Stomach (tissue), 9 donors: ENCODE measurements around the gene FBXO9. TPM values are rescaled to one million over a fixed set of nuclear protein-coding genes. Genes with fewer than 3 reads are reported as not detected.

Experiments
- DNase-seq, 2 donors: peaks; one replicate each; pipeline versions ENCODE4 v3.0.0 to v3.0.0-alpha.2; 2013 to 2019
- H3K27ac ChIP-seq, 5 donors: fragments of 200-600 bp in 4 of 5; sonication (generic) in 4 of 5; one replicate each; pipeline ENCODE4 v1.5.1; 2013 to 2019; ENCODE audit warnings: mild to moderate bottlenecking in 1 of 5, moderate library complexity in 1 of 5
- H3K27me3 ChIP-seq, 3 donors: fragments of 200-600 bp; sonication (generic); one replicate each; pipeline ENCODE4 v1.5.1; 2017 to 2019; ENCODE audit warnings: mixed run types in 1 of 3
- H3K36me3 ChIP-seq, 4 donors: fragments of 200-600 bp; sonication (generic); 1 replicate in 3 of 4; 2 replicates in 1 of 4; pipeline ENCODE4 v1.5.1; 2016 to 2019
- H3K4me1 ChIP-seq, 4 donors: fragments of 200-600 bp; sonication (generic); one replicate each; pipeline ENCODE4 v1.5.1; 2016 to 2019
- H3K4me3 ChIP-seq, 4 donors: fragments of 200-600 bp; sonication (generic) in 3 of 4; one replicate each; pipeline ENCODE4 v1.5.1; 2016 to 2019; ENCODE audit warnings: mild to moderate bottlenecking in 1 of 4
- H3K9me3 ChIP-seq, 4 donors: fragments of 200-600 bp; sonication (generic); one replicate each; pipeline ENCODE4 v1.5.1; 2016 to 2019
- CTCF ChIP-seq, 7 experiments: fragments of 450-650 bp in 4 of 7; fragments of 200-600 bp in 3 of 7; sonication (generic) in 3 of 7; IDR thresholded peaks; one replicate each; pipeline ENCODE4 v1.5.1; 2016 to 2019; ENCODE audit warnings: antibody characterized with exemption in 7 of 7, control low read depth in 2 of 7, mild to moderate bottlenecking in 1 of 7
- EP300 ChIP-seq: sonication (generic); formaldehyde crosslinking; IDR thresholded peaks from one replicate; pipeline ENCODE4 v1.6.1; 2017; ENCODE audit warnings: antibody characterized with exemption
- POLR2A ChIP-seq, 4 donors: fragments of 450-650 bp; IDR thresholded peaks; one replicate each; pipeline ENCODE4 v1.6.1; 2016; ENCODE audit warnings: antibody characterized with exemption in 4 of 4, control low read depth in 2 of 4, mild to moderate bottlenecking in 1 of 4, moderate library complexity in 1 of 4
- POLR2AphosphoS5 ChIP-seq, 3 donors: sonication (generic); formaldehyde crosslinking; IDR thresholded peaks; one replicate each; pipeline ENCODE4 v1.6.1; 2016; ENCODE audit warnings: antibody characterized with exemption in 3 of 3
- WGBS, 5 donors: extraction: QIAGEN DNeasy Blood & Tissue Kit in 3 of 5; methylation state at CpG; one replicate each; pipeline versions ENCODE4 v1.1.5 to v1.1.7; 2013 to 2018; 5-methylcytosine and 5-hydroxymethylcytosine counted together
- intact Hi-C: fragments of 100-400 bp; cut with DNase I; formaldehyde crosslinking; loops from one replicate; pipeline ENCODE4 v1.15.1; 2023; ENCODE audit warnings: low total_unique reads
- polyA plus RNA-seq, 3 donors: library from polyadenylated mRNA; stranded (reverse); fragments of 200-250 nt; gene quantifications; one replicate each; pipeline ENCODE4 v1.2.3, GENCODE V29; 2013
- total RNA-seq, 5 donors: library from RNA; depleted of rRNA; stranded (reverse); fragments of >200 nt; gene quantifications; one replicate each; pipeline versions ENCODE4 v1.1.0 to v1.2.3, GENCODE V29; 2014 to 2016
- donor health status: healthy with polysubstance abuse.
- donor health status: Bipolar disorder and iron deficiency.
- donor health status: healthy.

Gene FBXO9
- total and polyA plus RNA-seq, 8 donors, result 33.9 to 119 (median 59.9) TPM

- TF ChIP-seq POLR2AphosphoS5 (IDR thresholded peaks at IDR 0.05) (no peak), POLR2A (IDR thresholded peaks at IDR 0.05) (no peak), EP300 (no peak), CTCF (IDR thresholded peaks at IDR 0.05) (no peak)
- Histone ChIP-seq H3K4me1 (no peaks in the 10 kb centered on the region), H3K4me3 (no peak overlapping the region), H3K27ac (no peak overlapping the region), H3K27me3 (no peaks in the 10 kb centered on the region), H3K36me3 (peaks cover 2 to 61% (median 57%) of the 10 kb centered on the region in 4 donors), H3K9me3 (no peaks in the 10 kb centered on the region)
- 32 to 78% (median 47%) methylated on average over 1 of the region's 1 CpG for WGBS, 5 donors
- peak in 1 of 2 donors; percentile 28 for DNase-seq
- intact Hi-C loops, result no loop called here
These were observed 41.9 kb upstream of the FBXO9 start for GRCh38 chr6:53023323-53023722.

- DNase-seq, result no peak
- Histone ChIP-seq H3K36me3 (peaks cover 6 to 88% (median 73%) of the 10 kb centered on the region in 4 donors), H3K9me3 (no peaks in the 10 kb centered on the region), H3K4me3 (no peak overlapping the region), H3K4me1 (no peaks in the 10 kb centered on the region), H3K27ac (no peak overlapping the region), H3K27me3 (no peaks in the 10 kb centered on the region)
- intact Hi-C loops, result no loop called here
- TF ChIP-seq POLR2AphosphoS5 (IDR thresholded peaks at IDR 0.05), result no peak
- TF ChIP-seq EP300, result no peak
- no peak for TF ChIP-seq CTCF (IDR thresholded peaks at IDR 0.05)
- no peak for TF ChIP-seq POLR2A (IDR thresholded peaks at IDR 0.05)
- 76 to 86% (median 81%) methylated on average over 3 of the region's 3 CpGs for WGBS, 5 donors
These were observed 38.7 kb upstream of the FBXO9 start for GRCh38 chr6:53026526-53026925.

GRCh38 chr6:53027131-53027718 lies 38.0 kb upstream of the FBXO9 start:
- peaks cover 6 to 91% (median 80%) of the 10 kb centered on the region in 4 donors for H3K36me3 ChIP-seq
- 65 to 82% (median 71%) methylated on average over 5 of the region's 5 CpGs for WGBS, 5 donors

GRCh38 chr6:53028467-53028866 lies 36.7 kb upstream of the FBXO9 start:
- no peak overlapping the region for H3K27ac ChIP-seq
- H3K9me3 ChIP-seq, result no peaks in the 10 kb centered on the region
- H3K36me3 ChIP-seq, result peaks cover 6 to 94% (median 84%) of the 10 kb centered on the region in 4 donors
- H3K27me3 ChIP-seq, result no peaks in the 10 kb centered on the region
- H3K4me1 ChIP-seq, result peaks cover 0 to 14% (median 3%) of the 10 kb centered on the region in 4 donors
- intact Hi-C loops, result no loop called here
- H3K4me3 ChIP-seq, result no peak overlapping the region
- WGBS, 5 donors, result 37 to 63% (median 51%) methylated on average over 1 of the region's 1 CpG
- TF ChIP-seq EP300, result no peak
- TF ChIP-seq POLR2A (IDR thresholded peaks at IDR 0.05), result no peak
- no peak for TF ChIP-seq POLR2AphosphoS5 (IDR thresholded peaks at IDR 0.05)
- TF ChIP-seq CTCF (IDR thresholded peaks at IDR 0.05), result no peak
- DNase-seq, result no peak

More at GRCh38 chr6:53027131-53027718, 38.0 kb upstream of the FBXO9 start:
- Histone ChIP-seq H3K27ac (no peak overlapping the region), H3K9me3 (no peaks in the 10 kb centered on the region), H3K27me3 (no peaks in the 10 kb centered on the region), H3K4me3 (no peak overlapping the region), H3K4me1 (peaks cover 0 to 2% (median 0%) of the 10 kb centered on the region in 4 donors)
- intact Hi-C loops, result no loop called here
- TF ChIP-seq POLR2AphosphoS5 (IDR thresholded peaks at IDR 0.05), result no peak
- no peak for TF ChIP-seq POLR2A (IDR thresholded peaks at IDR 0.05)
- no peak for TF ChIP-seq CTCF (IDR thresholded peaks at IDR 0.05)
- no peak for TF ChIP-seq EP300
- no peak for DNase-seq
